K562 (cell line): ENCODE measurements around the gene INVS. TPM values are rescaled to one million over a fixed set of nuclear protein-coding genes. Genes with fewer than 3 reads are reported as not detected.
A peak's percentile ranks its signal among the peaks of the same experiment; 100 is the strongest.

Experiments
- RBM25 ChIP-seq: fragments of 200-400 bp; formaldehyde crosslinking; IDR thresholded peaks from 2 replicates; pipeline ENCODE4 v1.6.1; 2018; ENCODE audit warnings: low read length, low read depth, moderate library complexity; ENCODE audit not compliant: severe bottlenecking
- polyA plus RNA-seq, 8 experiments: library from polyadenylated mRNA; depleted of rRNA in 4 of 8; stranded (reverse) in 5 of 8; unstranded in 3 of 8; fragments of >200 nt; fragmentation: Nextera tagmentation in 2 of 8; fragmentation: Illumina TruSeq in 1 of 8; extraction: Ambion mirVana in 2 of 8; extraction: Trizol in 1 of 8; gene quantifications; 2 replicates each; pipeline versions ENCODE4 v1.2.1 to v1.2.3, GENCODE V29; 2011 to 2014; ENCODE audit warnings: inconsistent platforms in 1 of 8, missing spikeins in 1 of 8
- total RNA-seq, 7 experiments: library from RNA; depleted of rRNA in 6 of 7; stranded (reverse); fragments of >200 nt in 6 of 7; fragmentation: Illumina TruSeq in 2 of 7; extraction: Trizol in 2 of 7; gene quantifications; 2 replicates each; pipeline versions ENCODE4 v1.2.1 to v1.2.3, GENCODE V29; 2011 to 2021; ENCODE audit warnings: low replicate concordance in 1 of 7
- TF ChIP-seq, protein P1 (sequence below): fragments of 450-650 bp; IDR thresholded peaks from 2 replicates; pipeline ENCODE4 v1.6.1; 2016; ENCODE audit warnings: low read depth

INVS gene
- total and polyA plus RNA-seq, 9 of the 15 experiments (the other 6 are each of a cell fraction or from before 2014, with no cell fraction given) = 0.77 to 18.5 (median 10.0) TPM

DNA sequence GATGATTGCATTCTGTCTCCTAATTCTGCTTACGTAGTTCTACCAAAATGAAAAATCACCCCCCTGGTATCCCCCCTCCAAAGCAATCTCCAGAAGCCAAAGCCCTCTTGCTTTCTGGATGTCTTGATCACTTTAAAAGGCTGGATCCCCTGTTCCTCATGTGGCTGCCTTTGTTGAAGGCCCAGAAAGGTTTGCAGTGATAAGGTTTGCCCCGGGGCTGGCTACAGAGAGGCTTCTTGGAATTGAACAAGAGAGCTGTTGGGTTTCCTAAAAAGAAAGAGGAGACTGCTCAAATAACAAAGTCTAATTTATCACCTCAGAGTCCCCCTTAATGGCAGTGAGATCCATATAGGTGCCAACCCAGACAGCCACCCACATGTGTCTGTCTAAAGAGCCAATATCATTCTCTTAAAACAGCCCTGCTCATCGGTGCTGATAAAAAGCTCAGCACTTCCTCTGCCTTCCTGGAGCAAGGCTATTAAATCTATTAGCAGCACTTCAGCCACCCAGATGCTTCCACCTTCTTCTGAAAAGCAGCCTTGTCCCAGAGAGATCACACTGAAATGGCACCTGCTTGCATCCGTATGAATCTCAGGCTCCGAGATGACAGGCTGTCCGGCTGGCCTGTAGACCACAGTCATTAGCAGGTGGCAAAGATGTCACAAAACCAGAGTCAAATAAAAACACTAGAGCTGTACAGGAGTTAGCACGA lies 182.8 kb downstream of the INVS start (continued):
- TF ChIP-seq, protein P1, sequence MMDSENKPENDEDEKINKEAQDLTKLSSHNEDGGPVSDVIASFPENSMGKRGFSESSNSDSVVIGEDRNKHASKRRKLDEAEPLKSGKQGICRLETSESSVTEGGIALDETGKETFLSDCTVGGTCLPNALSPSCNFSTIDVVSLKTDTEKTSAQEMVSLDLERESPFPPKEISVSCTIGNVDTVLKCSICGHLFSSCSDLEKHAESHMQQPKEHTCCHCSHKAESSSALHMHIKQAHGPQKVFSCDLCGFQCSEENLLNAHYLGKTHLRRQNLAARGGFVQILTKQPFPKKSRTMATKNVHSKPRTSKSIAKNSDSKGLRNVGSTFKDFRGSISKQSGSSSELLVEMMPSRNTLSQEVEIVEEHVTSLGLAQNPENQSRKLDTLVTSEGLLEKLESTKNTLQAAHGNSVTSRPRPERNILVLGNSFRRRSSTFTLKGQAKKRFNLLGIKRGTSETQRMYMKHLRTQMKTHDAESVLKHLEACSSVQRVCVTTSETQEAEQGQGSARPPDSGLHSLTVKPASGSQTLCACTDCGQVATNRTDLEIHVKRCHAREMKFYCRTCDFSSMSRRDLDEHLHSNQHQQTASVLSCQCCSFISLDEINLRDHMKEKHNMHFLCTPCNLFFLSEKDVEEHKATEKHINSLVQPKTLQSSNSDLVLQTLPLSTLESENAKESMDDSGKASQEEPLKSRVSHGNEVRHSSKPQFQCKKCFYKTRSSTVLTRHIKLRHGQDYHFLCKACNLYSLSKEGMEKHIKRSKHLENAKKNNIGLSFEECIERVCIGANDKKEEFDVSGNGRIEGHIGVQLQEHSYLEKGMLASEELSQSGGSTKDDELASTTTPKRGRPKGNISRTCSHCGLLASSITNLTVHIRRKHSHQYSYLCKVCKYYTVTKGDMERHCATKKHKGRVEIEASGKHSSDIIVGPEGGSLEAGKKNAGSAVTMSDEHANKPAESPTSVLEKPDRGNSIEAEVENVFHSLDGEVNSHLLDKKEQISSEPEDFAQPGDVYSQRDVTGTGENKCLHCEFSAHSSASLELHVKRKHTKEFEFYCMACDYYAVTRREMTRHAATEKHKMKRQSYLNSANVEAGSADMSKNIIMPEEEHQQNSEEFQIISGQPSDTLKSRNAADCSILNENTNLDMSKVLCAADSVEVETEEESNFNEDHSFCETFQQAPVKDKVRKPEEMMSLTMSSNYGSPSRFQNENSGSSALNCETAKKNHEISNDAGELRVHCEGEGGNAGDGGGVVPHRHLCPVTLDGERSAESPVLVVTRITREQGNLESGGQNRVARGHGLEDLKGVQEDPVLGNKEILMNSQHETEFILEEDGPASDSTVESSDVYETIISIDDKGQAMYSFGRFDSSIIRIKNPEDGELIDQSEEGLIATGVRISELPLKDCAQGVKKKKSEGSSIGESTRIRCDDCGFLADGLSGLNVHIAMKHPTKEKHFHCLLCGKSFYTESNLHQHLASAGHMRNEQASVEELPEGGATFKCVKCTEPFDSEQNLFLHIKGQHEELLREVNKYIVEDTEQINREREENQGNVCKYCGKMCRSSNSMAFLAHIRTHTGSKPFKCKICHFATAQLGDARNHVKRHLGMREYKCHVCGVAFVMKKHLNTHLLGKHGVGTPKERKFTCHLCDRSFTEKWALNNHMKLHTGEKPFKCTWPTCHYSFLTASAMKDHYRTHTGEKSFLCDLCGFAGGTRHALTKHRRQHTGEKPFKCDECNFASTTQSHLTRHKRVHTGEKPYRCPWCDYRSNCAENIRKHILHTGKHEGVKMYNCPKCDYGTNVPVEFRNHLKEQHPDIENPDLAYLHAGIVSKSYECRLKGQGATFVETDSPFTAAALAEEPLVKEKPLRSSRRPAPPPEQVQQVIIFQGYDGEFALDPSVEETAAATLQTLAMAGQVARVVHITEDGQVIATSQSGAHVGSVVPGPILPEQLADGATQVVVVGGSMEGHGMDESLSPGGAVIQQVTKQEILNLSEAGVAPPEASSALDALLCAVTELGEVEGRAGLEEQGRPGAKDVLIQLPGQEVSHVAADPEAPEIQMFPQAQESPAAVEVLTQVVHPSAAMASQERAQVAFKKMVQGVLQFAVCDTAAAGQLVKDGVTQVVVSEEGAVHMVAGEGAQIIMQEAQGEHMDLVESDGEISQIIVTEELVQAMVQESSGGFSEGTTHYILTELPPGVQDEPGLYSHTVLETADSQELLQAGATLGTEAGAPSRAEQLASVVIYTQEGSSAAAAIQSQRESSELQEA = 0 out of 2 replicates have a peak, but pooled peaks have one; percentile 18
- TF ChIP-seq RBM25 = no peak
